ENCODE measurements around the gene COL18A1. TPM values are rescaled to one million over a fixed set of nuclear protein-coding genes. Genes with fewer than 3 reads are reported as not detected.

The COL18A1 gene
- total RNA-seq (2013): 8.7 TPM
- 1 to 10 TPM in 2 of 3 donors, under 1 TPM in 1; 0.80 to 4.1 (median 1.1) TPM for polyA plus RNA-seq
- polyA minus RNA-seq: 2.5 and 4.0 TPM in 2 replicates
- 2.1 to 12.5 (median 8.3) reads per million in 11 experiments for total RNA-seq

- Mint-ChIP-seq H3K4me3 (peak within 1 kb of the TSS; percentile 68 to 89), H3K27ac (no peak within 1 kb of the TSS), H3K4me1 (peaks cover 9% of the 10 kb centered on the region), H3K27me3 (ENCODE audit: low read depth in 3 of 3) (peaks cover 55 to 85% (median 61%) of the 10 kb centered on the region in 3 donors), H3K36me3 (peaks cover 0 to 3% of the 10 kb centered on the region in 2 donors), H3K9me3 (peaks cover 12 to 35% (median 28%) of the 10 kb centered on the region in 7 donors)
- peak within 1 kb of the TSS in 2 of 3 experiments; percentile 2 to 28 for H3K4me3 ChIP-seq (replicated peaks in 1 of 3; ENCODE audit: low read depth in 2 of 3, low read length in 3 of 3)
- no peak for DNase-seq
- H3K36me3 ChIP-seq (replicated peaks in 1 of 2; ENCODE audit: control insufficient read depth in 1 of 2, insufficient read depth in 2 of 2, low read length in 2 of 2): no peaks in the 10 kb centered on the region
- no peak within 1 kb of the TSS for H3K9ac ChIP-seq (ENCODE audit: insufficient read depth, low read length, poor library complexity, severe bottlenecking)
- intact Hi-C loops (cut with micrococcal nuclease): no loop called here
- TF ChIP-seq CTCF (IDR thresholded peaks at IDR 0.05): no peak
- H2AFZ ChIP-seq (ENCODE audit: insufficient read depth, low read depth, low read length, poor library complexity, severe bottlenecking): peak within 1 kb of the TSS; percentile 29
- H3K79me2 ChIP-seq (ENCODE audit: insufficient read depth, low read length): no peaks in the 10 kb centered on the region
- H3K4me2 ChIP-seq (replicated peaks; ENCODE audit: extremely low read depth, low read length, poor library complexity, severe bottlenecking): peak within 1 kb of the TSS; percentile 62
- H3K4me1 ChIP-seq (ENCODE audit: control insufficient read depth in 1 of 2, insufficient read depth in 2 of 2, low read length in 2 of 2): peaks cover 5 to 11% of the 10 kb centered on the region in 2 donors
- peaks cover 11% of the 10 kb centered on the region in 2 donors for H3K9me3 ChIP-seq (replicated peaks in 1 of 2; ENCODE audit: control insufficient read depth in 1 of 2, insufficient read depth in 1 of 2, low read length in 2 of 2)
- under 1% methylated on average over 28 of the region's 69 CpGs for WGBS (ENCODE audit: insufficient coverage)
- no peaks in the 10 kb centered on the region for H4K20me1 ChIP-seq (ENCODE audit: insufficient read depth, low read length)
- no peak within 1 kb of the TSS for H3K27ac ChIP-seq (ENCODE audit: low read depth in 1 of 2, low read length in 2 of 2)
- H3K27me3 ChIP-seq (ENCODE audit: control insufficient read depth in 2 of 2, insufficient read depth in 2 of 2, low read length in 2 of 2): peaks cover 26 to 66% of the 10 kb centered on the region in 2 donors
Observed at GRCh38 chr21:45404730-45405270, at the start of gene COL18A1. TSS of gene COL18A1 (plus strand) at chr21:45405165. CDS start at chr21:45405231, 66 bp downstream.

GRCh38 chr21:45355573-45355972 is 49.4 kb upstream of the COL18A1 start:
- no peak overlapping the region for H3K27ac ChIP-seq (ENCODE audit: low read depth in 1 of 2, low read length in 2 of 2)

More at GRCh38 chr21:45355573-45355972, 49.4 kb upstream of the COL18A1 start:
- no peaks in the 10 kb centered on the region for H3K36me3 Mint-ChIP-seq
- no peak overlapping the region for H3K4me2 ChIP-seq (replicated peaks; ENCODE audit: extremely low read depth, low read length, poor library complexity, severe bottlenecking)
- TF ChIP-seq CTCF (IDR thresholded peaks at IDR 0.05): no peak
- no peaks in the 10 kb centered on the region for H3K9me3 ChIP-seq (replicated peaks in 1 of 2; ENCODE audit: control insufficient read depth in 1 of 2, insufficient read depth in 1 of 2, low read length in 2 of 2)
- H3K4me1 ChIP-seq (ENCODE audit: control insufficient read depth in 1 of 2, insufficient read depth in 2 of 2, low read length in 2 of 2): no peaks in the 10 kb centered on the region
- no peaks in the 10 kb centered on the region for H4K20me1 ChIP-seq (ENCODE audit: insufficient read depth, low read length)
- peaks cover 4% of the 10 kb centered on the region for H3K4me1 Mint-ChIP-seq
- WGBS (ENCODE audit: insufficient coverage): 4% methylated on average over 12 of the region's 14 CpGs
- no peak for DNase-seq
- H3K4me3 ChIP-seq (replicated peaks in 1 of 3; ENCODE audit: low read depth in 2 of 3, low read length in 3 of 3): no peak overlapping the region
- H3K27me3 ChIP-seq (ENCODE audit: control insufficient read depth in 2 of 2, insufficient read depth in 2 of 2, low read length in 2 of 2): peaks cover 0 to 6% of the 10 kb centered on the region in 2 donors
- H3K27me3 Mint-ChIP-seq (ENCODE audit: low read depth in 3 of 3): peaks cover 16 to 33% (median 26%) of the 10 kb centered on the region in 3 donors
- peak overlapping the region; percentile 1 for H3K9ac ChIP-seq (ENCODE audit: insufficient read depth, low read length, poor library complexity, severe bottlenecking)
- peaks cover 0 to 4% (median 0%) of the 10 kb centered on the region in 7 donors for H3K9me3 Mint-ChIP-seq
- peak overlapping the region; percentile 21 for H2AFZ ChIP-seq (ENCODE audit: insufficient read depth, low read depth, low read length, poor library complexity, severe bottlenecking)
- H3K36me3 ChIP-seq (replicated peaks in 1 of 2; ENCODE audit: control insufficient read depth in 1 of 2, insufficient read depth in 2 of 2, low read length in 2 of 2): no peaks in the 10 kb centered on the region
- H3K4me3 Mint-ChIP-seq: peak overlapping the region in 1 of 2 donors; percentile 50
- no peaks in the 10 kb centered on the region for H3K79me2 ChIP-seq (ENCODE audit: insufficient read depth, low read length)
- no peak overlapping the region for H3K27ac Mint-ChIP-seq
- intact Hi-C loops (cut with micrococcal nuclease): no loop called here

Measured in CD14-positive monocyte (primary cell).